Erythroblast (primary cell): Measurements from ENCODE around the gene L3MBTL4.
"Not testable (repeated sequence)": the region's sequence is repeated elsewhere in the genome, so short reads cannot be mapped to it uniquely, and the experiment has no call there.

Experiments
- GATA1 ChIP-seq: IDR thresholded peaks from 2 replicates; pipeline ENCODE4 v1.6.1; 2011; ENCODE audit warnings: low read depth, mild to moderate bottlenecking, control low read depth, low read length, moderate library complexity
- POLR2A ChIP-seq: IDR thresholded peaks from 2 replicates; pipeline ENCODE4 v1.6.1; 2011; ENCODE audit warnings: mild to moderate bottlenecking, low read length

- TF ChIP-seq POLR2A, GATA1: not testable (repeated sequence)
Measured at GRCh38 chr18:6072423-6072822, 342.3 kb downstream of the L3MBTL4 start.
